Thymus (tissue), 11 donors: ENCODE results near the gene TRIM46. TPM values are rescaled to one million over a fixed set of nuclear protein-coding genes. Genes with fewer than 3 reads are reported as not detected.
"Not testable (repeated sequence)": the region's sequence is repeated elsewhere in the genome, so short reads cannot be mapped to it uniquely, and the experiment has no call there.

Source experiments
- DNase-seq, 9 donors: peaks; one replicate each; pipeline ENCODE4 v3.0.0-alpha.2; 2013; ENCODE audit warnings: low spot score in 9 of 9, low read depth in 6 of 9, missing footprints in 1 of 9
- H3K27ac ChIP-seq, 2 donors: one replicate each; pipeline ENCODE4 v1.5.1; 2013; ENCODE audit warnings: control low read depth in 1 of 2, low read depth in 1 of 2, low read length in 1 of 2, mild to moderate bottlenecking in 1 of 2, moderate library complexity in 1 of 2
- H3K27me3 ChIP-seq, 2 donors: one replicate each; pipeline ENCODE4 v1.5.1; 2013; ENCODE audit warnings: low read length in 1 of 2; ENCODE audit not compliant: control insufficient read depth in 2 of 2, insufficient read depth in 1 of 2
- H3K36me3 ChIP-seq, 2 donors: one replicate each; pipeline ENCODE4 v1.5.1; 2013; ENCODE audit warnings: low read length in 1 of 2, mild to moderate bottlenecking in 1 of 2, moderate library complexity in 1 of 2; ENCODE audit not compliant: control insufficient read depth in 2 of 2, insufficient read depth in 2 of 2
- H3K4me1 ChIP-seq, 2 donors: one replicate each; pipeline ENCODE4 v1.5.1; 2013; ENCODE audit warnings: low read length in 2 of 2; ENCODE audit not compliant: control insufficient read depth in 2 of 2, insufficient read depth in 2 of 2
- H3K4me3 ChIP-seq, 2 donors: one replicate each; pipeline ENCODE4 v1.5.1; 2013; ENCODE audit warnings: low read length in 2 of 2, control low read depth in 1 of 2, mild to moderate bottlenecking in 1 of 2
- H3K9me3 ChIP-seq, 2 donors: one replicate each; pipeline ENCODE4 v1.5.1; 2013; ENCODE audit warnings: low read length in 1 of 2, mild to moderate bottlenecking in 1 of 2; ENCODE audit not compliant: control insufficient read depth in 2 of 2, insufficient read depth in 1 of 2
- WGBS: extraction: QIAGEN DNeasy Blood & Tissue Kit; methylation state at CpG from one replicate; pipeline ENCODE4 v1.1.7; 2013; 5-methylcytosine and 5-hydroxymethylcytosine counted together
- polyA plus RNA-seq: library from polyadenylated mRNA; stranded (reverse); fragments of 200-250 nt; gene quantifications from one replicate; pipeline ENCODE4 v1.2.3, GENCODE V29; 2013
- total RNA-seq: library from RNA; stranded (reverse); fragments of 120-200 nt; gene quantifications from one replicate; pipeline ENCODE4 v1.2.4, GENCODE V29; 2013
- donor health status: healthy.

TRIM46 gene
- total and polyA plus RNA-seq, 2 donors, result 1.9 to 4.3 TPM

- no peaks in the 10 kb centered on the region for H3K27me3 ChIP-seq
- H3K27ac ChIP-seq, result peak within 1 kb of the TSS; percentile 92 to 98
- under 1% methylated on average over 52 of the region's 52 CpGs for WGBS
- peak in 8 of 9 donors; percentile 76 to 93 (median 88) for DNase-seq
- peak within 1 kb of the TSS; percentile 69 to 77 for H3K4me3 ChIP-seq
- no peaks in the 10 kb centered on the region for H3K9me3 ChIP-seq
- H3K36me3 ChIP-seq, result peaks cover 21 to 36% of the 10 kb centered on the region in 2 donors
- peaks cover 18 to 39% of the 10 kb centered on the region in 2 donors for H3K4me1 ChIP-seq
Observed at GRCh38 chr1:155135415-155136028, 38.1 kb upstream of the TRIM46 start, which contains the start of gene SLC50A1. TSS of gene SLC50A1 (plus strand) at chr1:155135852. CDS start at chr1:155135912, 60 bp downstream.

- peak overlapping the region; percentile 71 to 83 for H3K27ac ChIP-seq
- H3K4me3 ChIP-seq, result peak overlapping the region; percentile 69 to 77
- H3K27me3 ChIP-seq, result no peaks in the 10 kb centered on the region
- no peaks in the 10 kb centered on the region for H3K9me3 ChIP-seq
- peak in 1 of 9 donors; percentile 34 for DNase-seq
- WGBS, result 10% methylated on average over 6 of the region's 6 CpGs
- H3K4me1 ChIP-seq, result peaks cover 21 to 38% of the 10 kb centered on the region in 2 donors
- peaks cover 15 to 29% of the 10 kb centered on the region in 2 donors for H3K36me3 ChIP-seq
Observed at GRCh38 chr1:155136748-155137147, 36.9 kb upstream of the TRIM46 start.

GRCh38 chr1:155137154-155137949, 36.3 kb upstream of the TRIM46 start:
- DNase-seq, result no peak
- no peaks in the 10 kb centered on the region for H3K27me3 ChIP-seq
- peak overlapping the region; percentile 65 to 71 for H3K27ac ChIP-seq
- peaks cover 13 to 26% of the 10 kb centered on the region in 2 donors for H3K36me3 ChIP-seq
- no peak overlapping the region for H3K4me3 ChIP-seq
- no peaks in the 10 kb centered on the region for H3K9me3 ChIP-seq
- WGBS, result 96% methylated on average over 6 of the region's 6 CpGs
- peaks cover 21 to 38% of the 10 kb centered on the region in 2 donors for H3K4me1 ChIP-seq

GRCh38 chr1:155139895-155140629, 33.6 kb upstream of the TRIM46 start, which contains the start of gene DPM3:
TSS of gene DPM3 (minus strand) at chr1:155140531. CDS start at chr1:155140240, 291 bp downstream.
- Histone ChIP-seq H3K4me3 (peak within 1 kb of the TSS; percentile 71 to 87), H3K27ac (peak within 1 kb of the TSS; percentile 22 to 88), H3K4me1 (peaks cover 17 to 25% of the 10 kb centered on the region in 2 donors), H3K27me3 (no peaks in the 10 kb centered on the region), H3K9me3 (no peaks in the 10 kb centered on the region), H3K36me3 (peaks cover 0 to 7% of the 10 kb centered on the region in 2 donors)
- peak; percentile 64 to 92 (median 76) for DNase-seq
- under 1% methylated on average over 42 of the region's 42 CpGs for WGBS

GRCh38 chr1:155140630-155140953, 33.1 kb upstream of the TRIM46 start:
- DNase-seq, result no peak
- no peaks in the 10 kb centered on the region for H3K27me3 ChIP-seq
- WGBS, result 10% methylated on average over 11 of the region's 11 CpGs
- H3K4me1 ChIP-seq, result peaks cover 17 to 23% of the 10 kb centered on the region in 2 donors
- no peak overlapping the region for H3K27ac ChIP-seq
- peaks cover 0 to 7% of the 10 kb centered on the region in 2 donors for H3K36me3 ChIP-seq
- no peaks in the 10 kb centered on the region for H3K9me3 ChIP-seq
- peak overlapping the region; percentile 71 to 87 for H3K4me3 ChIP-seq

GRCh38 chr1:155141749-155142148, 31.9 kb upstream of the TRIM46 start:
- no peak for DNase-seq
- 87% methylated on average over 7 of the region's 7 CpGs for WGBS
- Histone ChIP-seq H3K4me3 (no peak overlapping the region), H3K9me3 (no peaks in the 10 kb centered on the region), H3K4me1 (peaks cover 14 to 20% of the 10 kb centered on the region in 2 donors), H3K27me3 (no peaks in the 10 kb centered on the region), H3K27ac (no peak overlapping the region), H3K36me3 (peaks cover 0 to 7% of the 10 kb centered on the region in 2 donors)

- no peaks in the 10 kb centered on the region for H3K9me3 ChIP-seq
- 92% methylated on average over 3 of the region's 3 CpGs for WGBS
- no peaks in the 10 kb centered on the region for H3K36me3 ChIP-seq
- H3K27me3 ChIP-seq, result no peaks in the 10 kb centered on the region
- no peak for DNase-seq
- H3K4me1 ChIP-seq, result peaks cover 3 to 4% of the 10 kb centered on the region in 2 donors
- no peak overlapping the region for H3K4me3 ChIP-seq
- no peak overlapping the region for H3K27ac ChIP-seq
Observed at GRCh38 chr1:155145491-155145890, 28.2 kb upstream of the TRIM46 start.

GRCh38 chr1:155155996-155156643, 17.5 kb upstream of the TRIM46 start:
- not testable (repeated sequence) for H3K27me3 ChIP-seq, H3K36me3 ChIP-seq
- WGBS, result 89% methylated on average over 3 of the region's 3 CpGs

More at GRCh38 chr1:155155996-155156643, 17.5 kb upstream of the TRIM46 start:
- not testable (repeated sequence) for H3K9me3 ChIP-seq, H3K4me3 ChIP-seq, H3K4me1 ChIP-seq, DNase-seq, H3K27ac ChIP-seq
